ENCODE measurements around the gene GCHFR.

- TF ChIP-seq POLR2A (IDR thresholded peaks at IDR 0.05) (no peak), CTCF (IDR thresholded peaks at IDR 0.05) (no peak)
Measured at GRCh38 chr15:40747685-40748631, 15.9 kb upstream of the GCHFR start.
